ENCODE results near the gene KRT20. TPM values are rescaled to one million over a fixed set of nuclear protein-coding genes. Genes with fewer than 3 reads are reported as not detected.

KRT20 gene
- total and polyA plus RNA-seq, 2 experiments from 2014 or later, result not detected

DNA sequence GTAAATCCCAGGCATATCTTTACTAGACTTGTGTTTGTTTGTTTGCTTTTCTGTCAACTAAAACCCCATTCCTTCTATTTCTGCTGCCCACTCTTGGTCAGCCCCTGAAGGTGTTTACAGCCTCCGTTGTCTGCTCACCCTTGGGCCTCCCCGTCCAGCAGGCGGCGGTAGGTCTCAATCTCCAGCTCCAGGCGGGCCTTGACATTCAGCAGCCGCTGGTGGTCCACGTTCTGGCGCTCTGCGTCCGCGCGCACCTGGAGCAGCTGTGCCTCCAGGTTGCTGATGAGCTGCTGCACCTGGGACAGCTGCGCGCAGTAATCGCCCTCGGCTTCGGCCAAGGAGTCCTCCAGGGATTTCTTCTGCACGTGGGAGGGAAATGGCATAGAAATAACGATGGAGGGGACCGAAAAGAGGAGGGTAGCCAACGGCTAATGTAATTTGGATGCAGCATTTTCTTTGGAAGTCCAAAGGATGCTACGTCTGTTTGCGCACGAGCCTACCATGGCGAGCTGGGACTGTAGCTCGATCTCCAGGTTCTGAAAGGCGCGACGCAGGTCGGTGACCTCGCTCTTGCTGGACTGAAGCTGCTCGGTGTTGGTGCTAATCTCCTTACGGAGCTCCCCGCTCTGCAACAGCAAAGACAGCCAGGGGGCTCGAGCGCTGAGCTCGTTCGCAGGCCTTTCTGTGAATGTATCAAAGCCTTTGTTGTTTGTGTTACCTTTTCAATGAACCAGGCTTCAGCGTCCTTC lies 21.9 kb downstream of the KRT20 start:
- Histone ChIP-seq H3K27me3 (ENCODE audit: insufficient read depth) (0 out of 2 replicates have a peak, but pooled peaks cover under 1% of the 10 kb centered on the region), H3K9me2 (ENCODE audit: insufficient read depth) (no peaks in the 10 kb centered on the region), H3K27ac (ENCODE audit: low read depth) (no peak overlapping the region), H3F3A (replicated peaks; ENCODE audit: low read depth) (no peaks in the 10 kb centered on the region), H3K4me2 (no peak overlapping the region), H3K79me2 (replicated peaks; ENCODE audit: insufficient read depth) (no peaks in the 10 kb centered on the region), H3K4me3 (no peak overlapping the region), H3K4me1 (ENCODE audit: insufficient read depth) (no peaks in the 10 kb centered on the region), H4K20me1 (replicated peaks; ENCODE audit: insufficient read depth) (no peaks in the 10 kb centered on the region), H2AFZ (peak overlapping the region; percentile 95), H3K36me3 (ENCODE audit: insufficient read depth) (no peaks in the 10 kb centered on the region)
- Mint-ChIP-seq H3K36me3 (ENCODE audit: low read depth) (0 out of 3 replicates have a peak, but pooled peaks cover under 1% of the 10 kb centered on the region), H3K27me3 (ENCODE audit: insufficient read depth, low read depth, poor library complexity) (peaks cover 13% of the 10 kb centered on the region), H3K4me1 (peaks cover 2% of the 10 kb centered on the region; the same call in 2 of the 3 replicates), H3K9me3 (no peaks in the 10 kb centered on the region), H3K4me3 (0 out of 3 replicates have a peak overlapping the region, but pooled peaks have one; percentile 36), H3K27ac (no peak overlapping the region)
- ATAC-seq (peak; percentile 100), DNase-seq (ENCODE audit: low spot score) (peak; percentile 96)
- TF ChIP-seq STAT1 (IDR thresholded peaks at IDR 0.05; ENCODE audit: unreplicated experiment), result no peak
- TF ChIP-seq, protein P1, sequence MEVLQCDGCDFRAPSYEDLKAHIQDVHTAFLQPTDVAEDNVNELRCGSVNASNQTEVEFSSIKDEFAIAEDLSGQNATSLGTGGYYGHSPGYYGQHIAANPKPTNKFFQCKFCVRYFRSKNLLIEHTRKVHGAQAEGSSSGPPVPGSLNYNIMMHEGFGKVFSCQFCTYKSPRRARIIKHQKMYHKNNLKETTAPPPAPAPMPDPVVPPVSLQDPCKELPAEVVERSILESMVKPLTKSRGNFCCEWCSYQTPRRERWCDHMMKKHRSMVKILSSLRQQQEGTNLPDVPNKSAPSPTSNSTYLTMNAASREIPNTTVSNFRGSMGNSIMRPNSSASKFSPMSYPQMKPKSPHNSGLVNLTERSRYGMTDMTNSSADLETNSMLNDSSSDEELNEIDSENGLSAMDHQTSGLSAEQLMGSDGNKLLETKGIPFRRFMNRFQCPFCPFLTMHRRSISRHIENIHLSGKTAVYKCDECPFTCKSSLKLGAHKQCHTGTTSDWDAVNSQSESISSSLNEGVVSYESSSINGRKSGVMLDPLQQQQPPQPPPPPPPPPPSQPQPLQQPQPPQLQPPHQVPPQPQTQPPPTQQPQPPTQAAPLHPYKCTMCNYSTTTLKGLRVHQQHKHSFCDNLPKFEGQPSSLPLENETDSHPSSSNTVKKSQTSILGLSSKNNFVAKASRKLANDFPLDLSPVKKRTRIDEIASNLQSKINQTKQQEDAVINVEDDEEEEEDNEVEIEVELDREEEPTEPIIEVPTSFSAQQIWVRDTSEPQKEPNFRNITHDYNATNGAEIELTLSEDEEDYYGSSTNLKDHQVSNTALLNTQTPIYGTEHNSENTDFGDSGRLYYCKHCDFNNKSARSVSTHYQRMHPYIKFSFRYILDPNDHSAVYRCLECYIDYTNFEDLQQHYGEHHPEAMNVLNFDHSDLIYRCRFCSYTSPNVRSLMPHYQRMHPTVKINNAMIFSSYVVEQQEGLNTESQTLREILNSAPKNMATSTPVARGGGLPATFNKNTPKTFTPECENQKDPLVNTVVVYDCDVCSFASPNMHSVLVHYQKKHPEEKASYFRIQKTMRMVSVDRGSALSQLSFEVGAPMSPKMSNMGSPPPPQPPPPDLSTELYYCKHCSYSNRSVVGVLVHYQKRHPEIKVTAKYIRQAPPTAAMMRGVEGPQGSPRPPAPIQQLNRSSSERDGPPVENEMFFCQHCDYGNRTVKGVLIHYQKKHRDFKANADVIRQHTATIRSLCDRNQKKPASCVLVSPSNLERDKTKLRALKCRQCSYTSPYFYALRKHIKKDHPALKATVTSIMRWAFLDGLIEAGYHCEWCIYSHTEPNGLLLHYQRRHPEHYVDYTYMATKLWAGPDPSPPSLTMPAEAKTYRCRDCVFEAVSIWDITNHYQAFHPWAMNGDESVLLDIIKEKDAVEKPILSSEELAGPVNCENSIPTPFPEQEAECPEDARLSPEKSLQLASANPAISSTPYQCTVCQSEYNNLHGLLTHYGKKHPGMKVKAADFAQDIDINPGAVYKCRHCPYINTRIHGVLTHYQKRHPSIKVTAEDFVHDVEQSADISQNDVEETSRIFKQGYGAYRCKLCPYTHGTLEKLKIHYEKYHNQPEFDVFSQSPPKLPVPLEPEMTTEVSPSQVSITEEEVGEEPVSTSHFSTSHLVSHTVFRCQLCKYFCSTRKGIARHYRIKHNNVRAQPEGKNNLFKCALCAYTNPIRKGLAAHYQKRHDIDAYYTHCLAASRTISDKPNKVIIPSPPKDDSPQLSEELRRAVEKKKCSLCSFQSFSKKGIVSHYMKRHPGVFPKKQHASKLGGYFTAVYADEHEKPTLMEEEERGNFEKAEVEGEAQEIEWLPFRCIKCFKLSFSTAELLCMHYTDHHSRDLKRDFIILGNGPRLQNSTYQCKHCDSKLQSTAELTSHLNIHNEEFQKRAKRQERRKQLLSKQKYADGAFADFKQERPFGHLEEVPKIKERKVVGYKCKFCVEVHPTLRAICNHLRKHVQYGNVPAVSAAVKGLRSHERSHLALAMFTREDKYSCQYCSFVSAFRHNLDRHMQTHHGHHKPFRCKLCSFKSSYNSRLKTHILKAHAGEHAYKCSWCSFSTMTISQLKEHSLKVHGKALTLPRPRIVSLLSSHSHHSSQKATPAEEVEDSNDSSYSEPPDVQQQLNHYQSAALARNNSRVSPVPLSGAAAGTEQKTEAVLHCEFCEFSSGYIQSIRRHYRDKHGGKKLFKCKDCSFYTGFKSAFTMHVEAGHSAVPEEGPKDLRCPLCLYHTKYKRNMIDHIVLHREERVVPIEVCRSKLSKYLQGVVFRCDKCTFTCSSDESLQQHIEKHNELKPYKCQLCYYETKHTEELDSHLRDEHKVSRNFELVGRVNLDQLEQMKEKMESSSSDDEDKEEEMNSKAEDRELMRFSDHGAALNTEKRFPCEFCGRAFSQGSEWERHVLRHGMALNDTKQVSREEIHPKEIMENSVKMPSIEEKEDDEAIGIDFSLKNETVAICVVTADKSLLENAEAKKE (CRISPR knock-in tag; IDR thresholded peaks at IDR 0.05), result 0 out of 2 replicates have a peak, but pooled peaks have one; percentile 41
- TF ChIP-seq, protein P2, sequence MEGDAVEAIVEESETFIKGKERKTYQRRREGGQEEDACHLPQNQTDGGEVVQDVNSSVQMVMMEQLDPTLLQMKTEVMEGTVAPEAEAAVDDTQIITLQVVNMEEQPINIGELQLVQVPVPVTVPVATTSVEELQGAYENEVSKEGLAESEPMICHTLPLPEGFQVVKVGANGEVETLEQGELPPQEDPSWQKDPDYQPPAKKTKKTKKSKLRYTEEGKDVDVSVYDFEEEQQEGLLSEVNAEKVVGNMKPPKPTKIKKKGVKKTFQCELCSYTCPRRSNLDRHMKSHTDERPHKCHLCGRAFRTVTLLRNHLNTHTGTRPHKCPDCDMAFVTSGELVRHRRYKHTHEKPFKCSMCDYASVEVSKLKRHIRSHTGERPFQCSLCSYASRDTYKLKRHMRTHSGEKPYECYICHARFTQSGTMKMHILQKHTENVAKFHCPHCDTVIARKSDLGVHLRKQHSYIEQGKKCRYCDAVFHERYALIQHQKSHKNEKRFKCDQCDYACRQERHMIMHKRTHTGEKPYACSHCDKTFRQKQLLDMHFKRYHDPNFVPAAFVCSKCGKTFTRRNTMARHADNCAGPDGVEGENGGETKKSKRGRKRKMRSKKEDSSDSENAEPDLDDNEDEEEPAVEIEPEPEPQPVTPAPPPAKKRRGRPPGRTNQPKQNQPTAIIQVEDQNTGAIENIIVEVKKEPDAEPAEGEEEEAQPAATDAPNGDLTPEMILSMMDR (conservative IDR thresholded peaks at IDR 0.05; ENCODE audit: low read depth in 2 of 2), result peak; percentile 79 to 91
- no peak for TF ChIP-seq JUNB (IDR thresholded peaks at IDR 0.05; ENCODE audit: unreplicated experiment)
- no peak for TF ChIP-seq NANOG (IDR thresholded peaks at IDR 0.05; ENCODE audit: borderline replicate concordance)
- TF ChIP-seq ZNF114 (CRISPR knock-in tag; IDR thresholded peaks at IDR 0.05), result no peak
- TF ChIP-seq, protein P3, sequence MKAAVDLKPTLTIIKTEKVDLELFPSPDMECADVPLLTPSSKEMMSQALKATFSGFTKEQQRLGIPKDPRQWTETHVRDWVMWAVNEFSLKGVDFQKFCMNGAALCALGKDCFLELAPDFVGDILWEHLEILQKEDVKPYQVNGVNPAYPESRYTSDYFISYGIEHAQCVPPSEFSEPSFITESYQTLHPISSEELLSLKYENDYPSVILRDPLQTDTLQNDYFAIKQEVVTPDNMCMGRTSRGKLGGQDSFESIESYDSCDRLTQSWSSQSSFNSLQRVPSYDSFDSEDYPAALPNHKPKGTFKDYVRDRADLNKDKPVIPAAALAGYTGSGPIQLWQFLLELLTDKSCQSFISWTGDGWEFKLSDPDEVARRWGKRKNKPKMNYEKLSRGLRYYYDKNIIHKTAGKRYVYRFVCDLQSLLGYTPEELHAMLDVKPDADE (IDR thresholded peaks at IDR 0.05), result no peak

Data from GM23338 (cell line).